Endothelial cell of hepatic sinusoid (primary cell): Measurements from ENCODE around the gene HTRA1.

Source experiments
- in situ Hi-C: cut with HindIII; loops from 2 replicates; pipeline ENCODE4 v1.10.0; 2017; ENCODE audit warnings: low sequenced_read_pairs

The HTRA1 gene

GRCh38 chr10:122550427-122550826 lies 89.1 kb downstream of the HTRA1 start:
- in situ Hi-C loops = loop anchor here (5.0 kb wide), 1 partner anchor 78 kb away; no protein-coding TSS in a partner anchor

- in situ Hi-C loops = loop anchor here (5.0 kb wide), 1 partner anchor 79 kb away; no protein-coding TSS in a partner anchor
These were observed 89.6 kb downstream of the HTRA1 start for GRCh38 chr10:122550983-122551382.

GRCh38 chr10:122551450-122551849 lies 90.1 kb downstream of the HTRA1 start:
- in situ Hi-C loops = loop anchor here (5.0 kb wide), 1 partner anchor 79 kb away; no protein-coding TSS in a partner anchor

- in situ Hi-C loops = loop anchor here (5.0 kb wide), 1 partner anchor 81 kb away; no protein-coding TSS in a partner anchor
These were observed 92.0 kb downstream of the HTRA1 start for GRCh38 chr10:122553341-122553740.

- in situ Hi-C loops = loop anchor here (5.0 kb wide), 1 partner anchor 82 kb away; no protein-coding TSS in a partner anchor
These were observed 93.0 kb downstream of the HTRA1 start for GRCh38 chr10:122554131-122555036.

GRCh38 chr10:122555442-122555841 lies 94.1 kb downstream of the HTRA1 start:
- in situ Hi-C loops = no loop called here

- in situ Hi-C loops = no loop called here
These were observed 96.2 kb downstream of the HTRA1 start for GRCh38 chr10:122557516-122557915.

- in situ Hi-C loops = no loop called here
These were observed 97.1 kb downstream of the HTRA1 start for GRCh38 chr10:122558452-122558851.

GRCh38 chr10:122559228-122559627 lies 97.9 kb downstream of the HTRA1 start:
- in situ Hi-C loops = no loop called here

GRCh38 chr10:122560279-122560804 lies 99.0 kb downstream of the HTRA1 start, which contains the start of gene DMBT1:
Gene DMBT1 (plus strand): TSS chr10:122560754. CDS start chr10:122560771, 17 bp downstream.
- in situ Hi-C loops = no loop called here

GRCh38 chr10:122561212-122561611 lies 99.9 kb downstream of the HTRA1 start:
- in situ Hi-C loops = no loop called here

- in situ Hi-C loops = no loop called here
These were observed 100.4 kb downstream of the HTRA1 start for GRCh38 chr10:122561792-122562191.
